Stimulated activated CD8-positive, alpha-beta memory T cell treated with anti-CD3 and anti-CD28 coated beads, Interleukin-7, amount 100 ng/mL, for 4 hours (primary cell): ENCODE measurements around the gene BRMS1.

ENCODE experiments used
- DNase-seq, 2 donors: peaks; one replicate each; pipeline ENCODE4 v3.0.0-alpha.2; 2020; ENCODE audit warnings: low read depth in 2 of 2

BRMS1 gene

GRCh38 chr11:66337103-66337899 lies 7.6 kb downstream of the BRMS1 start:
- no peak for DNase-seq

- DNase-seq, result peak; percentile 48 to 68
Measured at GRCh38 chr11:66336234-66337102, 8.4 kb downstream of the BRMS1 start, which contains the start of gene RIN1. Gene RIN1 (minus strand): TSS chr11:66336434. CDS start chr11:66336402, 32 bp downstream.

- no peak for DNase-seq
Measured at GRCh38 chr11:66335531-66336233, 9.2 kb downstream of the BRMS1 start.

- no peak for DNase-seq
Measured at GRCh38 chr11:66334605-66335442, 10.1 kb downstream of the BRMS1 start.

GRCh38 chr11:66333896-66334604 lies 10.9 kb downstream of the BRMS1 start:
- no peak for DNase-seq

GRCh38 chr11:66333220-66333877 lies 11.6 kb downstream of the BRMS1 start:
- no peak for DNase-seq

GRCh38 chr11:66332371-66333219 lies 12.3 kb downstream of the BRMS1 start:
- no peak for DNase-seq

GRCh38 chr11:66331542-66332370 lies 13.1 kb downstream of the BRMS1 start:
- DNase-seq, result no peak

GRCh38 chr11:66330931-66331330 lies 14.0 kb downstream of the BRMS1 start:
- DNase-seq, result no peak

- DNase-seq, result no peak
Measured at GRCh38 chr11:66329165-66329673, 15.7 kb downstream of the BRMS1 start.

GRCh38 chr11:66328302-66329144 lies 16.4 kb downstream of the BRMS1 start:
- peak; percentile 56 to 68 for DNase-seq

- DNase-seq, result peak; percentile 26 to 32
Measured at GRCh38 chr11:66328031-66328301, 16.9 kb downstream of the BRMS1 start.

GRCh38 chr11:66327171-66328030 lies 17.5 kb downstream of the BRMS1 start:
- no peak for DNase-seq

GRCh38 chr11:66326261-66327111 lies 18.4 kb downstream of the BRMS1 start:
- DNase-seq, result peak in 1 of 2 donors; percentile 39

- DNase-seq, result no peak
Measured at GRCh38 chr11:66325263-66325671, 19.6 kb downstream of the BRMS1 start.
